GM10847 (cell line): ENCODE data around the gene SLC5A3.

ENCODE experiments used
- POLR2A ChIP-seq: IDR thresholded peaks from 2 replicates; pipeline ENCODE4 v1.6.1; 2011; ENCODE audit not compliant: insufficient read length; ENCODE audit errors: extremely low read depth

Gene SLC5A3

GRCh38 chr21:34052171-34052570 lies 21.2 kb upstream of the SLC5A3 start:
- TF ChIP-seq POLR2A: no peak

- no peak for TF ChIP-seq POLR2A
Observed at GRCh38 chr21:34054259-34054658, 19.1 kb upstream of the SLC5A3 start.

- TF ChIP-seq POLR2A: no peak
Observed at GRCh38 chr21:34055615-34056014, 17.8 kb upstream of the SLC5A3 start.

DNA sequence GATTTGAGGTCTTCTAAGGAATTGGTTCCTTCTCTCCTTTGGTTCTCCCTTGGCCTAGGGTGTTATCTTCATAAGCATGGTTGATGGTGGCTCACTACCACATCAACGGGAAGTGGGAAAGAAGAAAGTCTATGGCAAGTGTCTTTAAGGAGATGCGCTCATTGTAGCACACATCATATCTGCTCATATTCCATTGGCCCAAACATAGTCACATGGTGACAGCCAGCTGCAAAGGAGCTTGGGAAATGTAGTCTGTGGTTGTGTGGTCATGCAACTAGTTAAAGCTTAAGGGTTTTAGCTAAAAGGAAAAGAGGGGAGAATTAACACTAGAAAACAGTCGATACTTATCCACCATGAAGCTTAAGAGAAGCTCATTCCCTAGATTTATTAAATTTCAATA lies 11.4 kb upstream of the SLC5A3 start:
- TF ChIP-seq POLR2A: no peak

GRCh38 chr21:34065027-34065426 lies 8.4 kb upstream of the SLC5A3 start:
- TF ChIP-seq POLR2A: no peak

DNA sequence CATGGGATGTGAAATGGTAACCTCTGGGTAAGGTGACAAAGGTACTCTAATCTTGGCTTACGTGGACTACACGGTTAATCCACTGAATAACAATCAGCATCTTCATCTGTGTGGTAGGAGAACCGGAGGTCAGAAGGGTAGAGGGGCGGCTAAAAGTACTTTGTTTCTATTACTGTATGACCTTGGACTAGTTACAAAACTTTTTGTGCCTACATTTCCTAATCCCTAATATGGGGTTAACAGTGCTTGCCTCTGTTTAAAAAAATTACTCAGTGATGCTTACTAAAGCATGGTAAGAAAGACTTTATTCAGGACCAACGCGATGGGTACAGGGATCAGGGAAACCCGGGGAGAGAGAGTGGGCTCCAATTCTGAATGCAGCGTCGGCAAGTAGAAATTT lies 1.7 kb upstream of the SLC5A3 start:
- no peak for TF ChIP-seq POLR2A

GRCh38 chr21:34072145-34073031 lies 990 bp upstream of the SLC5A3 start:
- no peak for TF ChIP-seq POLR2A

- TF ChIP-seq POLR2A: no peak
Observed at GRCh38 chr21:34073749-34074282, 438 bp downstream of the SLC5A3 start.

DNA sequence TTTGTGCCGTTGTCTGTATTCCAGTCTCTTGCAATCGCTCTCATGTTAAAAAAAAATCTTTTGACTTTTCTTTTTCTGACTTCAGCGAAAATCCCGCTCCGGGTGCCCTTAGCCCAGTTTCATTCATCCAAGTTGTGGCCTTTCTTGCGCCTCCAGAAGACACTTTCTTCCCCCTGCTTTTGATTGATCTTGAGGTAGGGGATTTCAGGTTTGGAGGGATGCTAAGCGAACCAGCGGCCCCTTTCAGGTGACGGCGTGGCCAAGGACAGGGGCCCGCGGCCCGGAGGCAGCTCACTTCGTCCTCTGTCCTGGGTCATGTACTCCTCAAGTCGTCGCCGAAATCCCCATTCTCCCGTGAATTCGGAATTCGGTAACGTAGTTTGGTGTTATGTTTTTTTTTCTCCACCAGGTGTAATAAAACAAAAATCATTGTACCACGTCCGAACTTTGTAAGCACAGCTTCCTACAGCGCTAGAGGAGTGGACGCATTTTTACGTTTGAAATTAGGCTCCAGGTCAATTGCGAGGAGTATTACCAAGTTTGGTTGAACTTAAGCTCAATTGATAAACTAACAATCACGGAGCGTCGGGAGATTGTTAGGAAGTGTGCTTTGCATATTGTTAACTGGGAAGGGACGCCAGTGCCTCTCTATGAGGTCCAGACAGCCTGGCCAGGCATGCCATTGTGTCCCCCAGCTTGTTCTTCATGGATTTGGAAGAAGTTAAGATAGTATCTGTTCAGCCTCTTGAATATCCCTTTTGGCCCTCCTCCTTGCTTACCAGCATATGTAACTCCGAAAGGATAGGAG lies 1.1 kb downstream of the SLC5A3 start:
- TF ChIP-seq POLR2A: peak; percentile 6

DNA sequence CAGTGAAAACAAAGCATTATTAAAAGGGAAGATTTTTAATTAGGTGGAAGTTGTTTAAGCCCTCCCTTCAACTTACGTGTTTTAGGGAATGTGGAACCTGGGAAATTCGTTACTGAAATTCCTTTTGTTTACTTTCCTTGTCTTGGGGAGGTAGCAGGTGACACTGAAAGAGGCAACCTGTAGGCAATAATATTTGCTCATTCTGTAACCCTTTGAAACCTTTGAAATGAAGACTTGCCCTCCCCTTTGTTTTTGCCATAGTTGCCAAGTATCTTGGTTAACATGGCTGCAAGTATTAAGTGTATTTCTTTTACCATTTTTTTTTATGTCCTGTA lies 1.7 kb downstream of the SLC5A3 start:
- no peak for TF ChIP-seq POLR2A

GRCh38 chr21:34075760-34076660 lies 2.6 kb downstream of the SLC5A3 start:
- TF ChIP-seq POLR2A: no peak

GRCh38 chr21:34076835-34077234 lies 3.5 kb downstream of the SLC5A3 start:
- TF ChIP-seq POLR2A: no peak

DNA sequence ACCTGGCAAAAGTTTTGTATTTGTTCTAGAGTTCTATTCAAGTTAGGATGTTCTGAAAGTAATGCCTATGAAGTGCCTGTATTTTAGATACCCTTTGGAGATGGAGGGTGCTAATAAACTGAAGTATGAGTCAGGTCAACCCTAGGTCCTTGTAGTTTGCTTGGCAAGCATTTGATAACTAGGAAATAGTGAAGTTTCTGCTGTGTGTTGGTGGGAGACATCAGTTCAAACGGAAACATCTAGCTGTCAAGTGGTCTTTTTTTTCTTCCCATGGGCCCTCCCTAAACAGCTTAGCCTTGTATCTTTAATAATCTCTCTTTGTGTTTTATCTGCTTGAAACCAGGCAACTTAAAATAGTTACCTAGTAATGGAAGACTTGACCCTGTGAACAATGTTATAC lies 4.5 kb downstream of the SLC5A3 start:
- no peak for TF ChIP-seq POLR2A

GRCh38 chr21:34078915-34079314 lies 5.5 kb downstream of the SLC5A3 start:
- TF ChIP-seq POLR2A: no peak

DNA sequence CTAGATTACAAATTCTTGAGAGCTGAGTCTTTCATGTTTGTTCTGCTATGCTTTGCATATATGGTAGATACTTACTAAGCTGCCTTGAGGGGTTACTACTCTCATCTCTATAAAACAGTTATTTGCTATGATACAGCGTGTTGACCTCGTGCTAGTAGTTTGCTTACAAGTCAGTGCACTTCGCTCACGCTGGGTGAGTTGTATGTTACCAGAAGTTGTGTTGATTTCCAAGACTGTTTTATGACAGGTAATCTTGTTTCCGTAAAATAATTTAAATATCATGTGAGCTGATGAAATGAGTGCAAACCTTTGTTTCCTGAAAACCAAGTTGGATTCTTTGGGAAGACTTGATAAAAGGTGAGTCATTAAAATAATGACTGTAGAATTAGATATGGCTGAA lies 7.3 kb downstream of the SLC5A3 start:
- TF ChIP-seq POLR2A: no peak
